Effector memory CD4-positive, alpha-beta T cell (primary cell): ENCODE measurements around the gene CCDC88C.
A peak's percentile ranks its signal among the peaks of the same experiment; 100 is the strongest.
"Not testable (repeated sequence)": the region's sequence is repeated elsewhere in the genome, so short reads cannot be mapped to it uniquely, and the experiment has no call there.

Experiments used
- DNase-seq, 3 donors: peaks; one replicate each; pipeline ENCODE4 v3.0.0-alpha.2; 2020
- H3K27ac ChIP-seq: 2 replicates; pipeline ENCODE4 v1.7.0; 2013; ENCODE audit warnings: mild to moderate bottlenecking, low read length, moderate library complexity; ENCODE audit not compliant: insufficient read depth, poor library complexity, severe bottlenecking
- H3K27me3 ChIP-seq: replicated peaks from 2 replicates; pipeline ENCODE4 v1.7.0; 2013; ENCODE audit warnings: mild to moderate bottlenecking, low read length; ENCODE audit not compliant: insufficient read depth, control insufficient read depth, poor library complexity, severe bottlenecking
- H3K36me3 ChIP-seq: 2 replicates; pipeline ENCODE4 v1.7.0; 2013; ENCODE audit warnings: mild to moderate bottlenecking, low read length, moderate library complexity; ENCODE audit not compliant: control insufficient read depth, insufficient read depth
- H3K4me1 ChIP-seq: 2 replicates; pipeline ENCODE4 v1.7.0; 2013; ENCODE audit warnings: low read length, mild to moderate bottlenecking; ENCODE audit not compliant: control insufficient read depth, insufficient read depth, poor library complexity, severe bottlenecking
- H3K4me3 ChIP-seq: 2 replicates; pipeline ENCODE4 v1.7.0; 2013; ENCODE audit warnings: low read length, low read depth, mild to moderate bottlenecking; ENCODE audit not compliant: insufficient read depth, poor library complexity, severe bottlenecking
- H3K9me3 ChIP-seq: 2 replicates; pipeline ENCODE4 v1.7.0; 2013; ENCODE audit warnings: mild to moderate bottlenecking, low read length, moderate library complexity; ENCODE audit not compliant: control insufficient read depth

Gene CCDC88C

DNA sequence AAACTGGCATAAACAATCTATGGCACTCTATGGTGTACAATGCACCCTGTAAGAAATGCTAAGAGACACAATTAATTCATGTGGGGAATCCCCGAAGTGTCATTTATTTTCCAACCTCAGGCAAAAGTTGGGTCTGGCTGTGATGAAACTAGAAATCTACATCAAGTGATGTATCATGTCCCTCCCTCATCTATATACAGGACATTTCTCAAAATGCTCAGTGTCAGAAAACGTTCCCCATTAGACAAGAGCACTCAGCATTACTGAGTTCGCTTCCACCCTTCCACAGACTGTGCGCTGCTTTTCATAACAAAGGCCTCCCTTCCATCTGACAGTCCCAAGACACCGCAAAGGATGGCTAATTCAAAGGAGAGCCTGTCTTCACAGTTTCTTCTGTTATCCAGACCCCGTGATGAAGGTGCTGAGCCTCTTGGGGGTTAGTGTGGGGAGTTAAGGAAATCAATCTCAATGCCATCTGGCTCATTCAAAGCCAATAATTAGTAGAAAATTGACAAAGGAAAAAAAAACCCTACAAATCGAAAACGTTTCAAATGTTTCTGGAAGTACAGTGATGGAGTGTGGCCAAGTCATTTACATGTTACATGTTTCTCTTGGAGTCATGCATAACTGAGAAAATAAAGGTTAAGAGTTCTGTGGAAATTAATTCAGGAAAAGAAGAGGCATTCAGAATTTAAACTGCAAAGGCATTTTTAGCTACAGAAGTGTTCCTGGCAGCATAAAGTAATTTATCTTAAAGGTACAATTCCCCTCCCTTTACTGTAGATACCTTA lies 7.5 kb downstream of the CCDC88C start:
- H3K4me3 ChIP-seq = peak overlapping the region; percentile 3
- peak overlapping the region; percentile 79 for H3K27ac ChIP-seq
- H3K4me1 ChIP-seq = peaks cover 74% of the 10 kb centered on the region
- DNase-seq = peak in 1 of 3 donors; percentile 18
- peaks cover 35% of the 10 kb centered on the region for H3K36me3 ChIP-seq
- H3K9me3 ChIP-seq = no peaks in the 10 kb centered on the region
- no peaks in the 10 kb centered on the region for H3K27me3 ChIP-seq

- not testable (repeated sequence) for H3K9me3 ChIP-seq, DNase-seq, H3K4me3 ChIP-seq, H3K27me3 ChIP-seq
- Histone ChIP-seq H3K27ac (peak overlapping the region; percentile 79), H3K4me1 (peaks cover 73% of the 10 kb centered on the region), H3K36me3 (peaks cover 30% of the 10 kb centered on the region)
Measured at GRCh38 chr14:91409240-91409639, 8.4 kb downstream of the CCDC88C start.

DNA sequence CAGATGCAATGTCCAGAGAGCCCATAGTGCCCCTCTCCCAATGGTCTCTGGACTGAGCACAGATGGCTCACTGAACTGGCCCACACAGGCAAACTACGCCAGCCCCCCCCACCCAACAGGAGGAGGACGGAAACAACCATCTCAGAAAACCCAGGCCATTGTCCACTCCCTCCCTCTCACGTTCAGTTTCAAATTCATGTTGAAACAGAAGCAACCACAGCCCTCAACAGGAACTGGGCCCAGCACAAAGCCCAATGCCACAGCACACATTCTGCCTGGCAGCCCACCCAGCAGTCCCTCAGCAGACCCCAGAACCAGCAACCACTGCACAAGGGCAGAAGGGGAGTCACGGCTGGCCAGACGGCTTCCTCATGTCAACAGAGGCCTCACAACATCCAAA lies 10.6 kb downstream of the CCDC88C start:
- H3K36me3 ChIP-seq = peaks cover 30% of the 10 kb centered on the region
- peaks cover 86% of the 10 kb centered on the region for H3K4me1 ChIP-seq

GRCh38 chr14:91406451-91406850 lies 11.2 kb downstream of the CCDC88C start:
- Histone ChIP-seq H3K4me1 (peaks cover 90% of the 10 kb centered on the region), H3K36me3 (peaks cover 30% of the 10 kb centered on the region), H3K27ac (peak overlapping the region; percentile 86), H3K9me3 (no peaks in the 10 kb centered on the region), H3K27me3 (no peaks in the 10 kb centered on the region), H3K4me3 (no peak overlapping the region)
- DNase-seq = no peak

More for the DNA sequence above, 10.6 kb downstream of the CCDC88C start:
- Histone ChIP-seq H3K27ac (peak overlapping the region; percentile 86), H3K9me3 (no peaks in the 10 kb centered on the region), H3K27me3 (no peaks in the 10 kb centered on the region), H3K4me3 (no peak overlapping the region)
- no peak for DNase-seq

DNA sequence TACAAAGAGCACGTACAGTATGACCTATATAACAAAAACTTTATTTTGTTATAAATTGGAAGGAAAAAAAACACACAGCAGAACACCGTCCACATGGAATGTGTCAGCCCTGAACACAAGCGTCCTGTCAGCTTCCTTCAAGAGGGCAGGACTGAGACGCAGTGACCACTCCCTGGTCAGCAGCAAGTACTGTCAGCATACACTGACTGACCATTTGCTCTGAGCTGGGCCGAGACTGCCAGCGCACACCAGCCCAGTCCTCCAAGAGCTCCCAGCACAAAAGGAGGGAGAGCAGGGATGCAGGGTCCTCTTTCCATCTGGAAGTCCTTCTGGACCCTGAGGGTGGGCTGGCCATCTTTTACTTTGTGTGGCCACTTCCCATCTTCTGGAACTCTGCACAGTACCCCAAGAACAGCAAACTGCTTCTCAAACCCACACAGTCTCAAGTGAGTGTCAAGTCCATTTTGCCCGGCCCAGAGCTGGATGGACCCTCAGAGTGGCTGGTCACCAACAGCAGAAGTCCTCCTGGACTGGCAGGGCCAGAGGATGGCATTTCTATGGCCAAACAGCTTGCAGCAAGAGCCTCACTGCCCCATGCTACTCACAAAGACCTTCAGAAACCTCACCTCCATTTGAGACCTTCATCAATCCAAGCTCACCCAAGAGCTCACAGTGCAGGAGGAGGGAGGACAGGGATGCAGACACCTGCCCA lies 11.7 kb downstream of the CCDC88C start:
- H3K9me3 ChIP-seq = no peaks in the 10 kb centered on the region
- no peak for DNase-seq
- no peak overlapping the region for H3K4me3 ChIP-seq
- H3K36me3 ChIP-seq = peaks cover 27% of the 10 kb centered on the region
- H3K27ac ChIP-seq = peak overlapping the region; percentile 86
- no peaks in the 10 kb centered on the region for H3K27me3 ChIP-seq
- H3K4me1 ChIP-seq = peaks cover 85% of the 10 kb centered on the region

DNA sequence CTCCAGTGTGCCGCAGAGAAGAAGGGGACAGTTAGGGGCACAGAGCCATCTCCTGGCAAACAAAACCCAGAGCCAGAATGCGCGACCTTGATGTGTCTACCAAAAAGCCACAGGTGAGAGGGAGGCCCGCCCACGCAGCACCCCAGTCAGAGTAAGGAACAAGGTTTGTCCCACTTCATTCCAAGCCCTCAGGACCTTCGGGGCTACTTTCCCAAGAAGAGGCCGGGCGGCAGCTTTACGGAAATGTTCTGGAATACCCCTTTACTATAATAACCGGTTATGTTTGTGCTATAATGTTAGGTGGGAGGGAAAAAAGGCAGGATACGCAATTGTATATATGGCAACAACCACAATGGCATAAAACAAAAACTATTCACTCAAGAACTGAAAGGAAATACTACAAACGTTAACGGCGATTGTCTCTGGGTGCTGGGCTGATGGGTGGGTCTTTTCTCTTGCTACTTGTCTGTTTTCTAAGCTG lies 12.3 kb downstream of the CCDC88C start:
- Histone ChIP-seq H3K4me3 (peak overlapping the region; percentile 24), H3K36me3 (peaks cover 24% of the 10 kb centered on the region), H3K4me1 (peaks cover 84% of the 10 kb centered on the region), H3K27me3 (no peaks in the 10 kb centered on the region), H3K9me3 (no peaks in the 10 kb centered on the region), H3K27ac (peak overlapping the region; percentile 86)
- peak; percentile 48 to 63 (median 59) for DNase-seq

DNA sequence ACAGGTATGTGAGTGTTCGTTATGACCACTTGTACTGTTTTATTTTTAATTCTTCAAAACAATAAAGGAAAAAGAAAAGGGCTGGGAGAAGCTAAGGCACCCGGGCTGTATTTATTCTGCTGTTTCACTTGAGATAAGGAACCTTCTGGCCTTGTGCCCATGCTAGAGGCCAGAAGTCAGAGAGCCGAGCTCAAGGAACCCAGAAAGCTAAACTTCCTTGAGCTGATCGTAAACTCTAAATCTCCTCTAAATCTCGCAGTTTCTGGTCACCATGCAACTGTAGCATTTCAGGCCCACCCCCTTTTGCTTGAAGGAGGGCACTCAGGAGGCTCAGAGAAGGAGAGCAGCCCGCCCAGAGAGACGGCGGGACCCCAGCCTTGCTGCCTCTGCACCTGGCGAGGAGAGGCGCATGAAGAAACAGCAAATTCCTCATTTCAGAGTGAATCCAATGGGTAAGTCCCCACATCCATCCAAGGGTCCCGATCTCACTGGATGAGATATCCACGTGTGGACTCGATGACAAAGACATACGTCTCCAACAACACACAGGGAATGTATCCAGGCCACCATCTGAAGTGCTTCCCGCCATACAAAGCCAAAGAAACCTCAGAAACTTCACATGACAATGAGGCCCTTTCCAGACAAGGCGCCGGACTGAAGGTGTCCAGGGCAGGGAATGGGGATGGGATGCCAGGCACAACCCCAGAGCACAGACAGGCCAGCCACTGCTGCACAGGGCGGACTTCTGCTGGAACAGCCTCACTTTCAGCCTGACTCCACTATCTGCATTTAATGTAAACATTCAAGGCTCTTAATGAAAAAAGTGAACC lies 14.6 kb downstream of the CCDC88C start:
- no peaks in the 10 kb centered on the region for H3K9me3 ChIP-seq
- no peak for DNase-seq
- H3K27me3 ChIP-seq = no peaks in the 10 kb centered on the region
- peak overlapping the region; percentile 86 for H3K27ac ChIP-seq
- H3K4me1 ChIP-seq = peaks cover 87% of the 10 kb centered on the region
- peak overlapping the region; percentile 19 for H3K4me3 ChIP-seq
- peaks cover 19% of the 10 kb centered on the region for H3K36me3 ChIP-seq

DNA sequence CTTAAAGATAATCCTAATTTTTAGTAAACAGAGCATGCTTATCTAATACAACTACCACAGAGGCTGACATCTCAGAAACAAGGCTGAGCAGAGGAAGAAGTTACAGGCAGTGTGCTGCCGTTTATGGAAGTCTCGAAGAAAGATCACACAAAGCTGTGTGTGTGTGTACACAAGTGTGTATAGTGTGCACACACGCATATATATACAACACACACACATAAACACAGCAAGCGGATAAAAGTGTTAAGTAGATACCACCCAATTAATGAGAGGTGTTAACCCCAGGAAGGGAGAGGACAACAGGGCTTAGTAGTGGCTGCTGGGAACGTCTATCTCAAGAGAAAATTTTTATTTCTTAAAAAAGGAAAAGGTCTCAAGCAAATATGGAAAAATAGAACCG lies 15.3 kb downstream of the CCDC88C start:
- H3K27ac ChIP-seq = peak overlapping the region; percentile 86
- H3K4me1 ChIP-seq = peaks cover 87% of the 10 kb centered on the region
- DNase-seq = no peak
- no peak overlapping the region for H3K4me3 ChIP-seq
- H3K9me3 ChIP-seq = no peaks in the 10 kb centered on the region
- no peaks in the 10 kb centered on the region for H3K27me3 ChIP-seq
- H3K36me3 ChIP-seq = peaks cover 12% of the 10 kb centered on the region

- Histone ChIP-seq H3K27ac (peak overlapping the region; percentile 86), H3K4me1 (peaks cover 87% of the 10 kb centered on the region)
- no peak for DNase-seq
Measured at GRCh38 chr14:91401751-91402150, 15.9 kb downstream of the CCDC88C start.

More at GRCh38 chr14:91401751-91402150, 15.9 kb downstream of the CCDC88C start:
- Histone ChIP-seq H3K4me3 (no peak overlapping the region), H3K36me3 (peaks cover 6% of the 10 kb centered on the region), H3K9me3 (no peaks in the 10 kb centered on the region), H3K27me3 (no peaks in the 10 kb centered on the region)
